CD1c-positive myeloid dendritic cell (primary cell): ENCODE results near the gene CNTNAP4.

Experiments used
- DNase-seq: peaks from one replicate; pipeline ENCODE4 v3.0.0-alpha.2; 2016; ENCODE audit errors: extremely low spot score

CNTNAP4 gene

GRCh38 chr16:76583945-76584344 lies 306.7 kb downstream of the CNTNAP4 start:
- DNase-seq, result no peak

DNA sequence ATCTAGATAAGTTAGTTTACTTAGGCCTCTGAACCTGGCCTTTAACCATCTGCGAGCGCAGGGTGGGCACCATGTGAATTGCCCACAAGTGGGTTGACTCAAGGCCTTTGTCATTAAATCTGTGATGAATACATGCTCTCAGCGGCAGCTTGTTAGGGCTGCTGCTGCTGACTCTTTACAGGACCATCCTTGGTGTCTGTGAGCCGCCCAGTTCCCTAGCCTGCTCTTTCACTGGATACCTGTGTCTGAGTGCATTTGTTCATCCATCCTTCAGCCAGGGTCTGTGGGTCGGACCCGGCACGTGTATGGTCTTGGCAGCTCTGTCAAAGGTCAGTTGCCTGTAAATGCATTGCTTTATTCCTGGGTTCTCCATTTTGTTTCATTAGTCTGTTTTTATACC lies 321.3 kb downstream of the CNTNAP4 start:
- no peak for DNase-seq

GRCh38 chr16:76607317-76607716 lies 330.1 kb downstream of the CNTNAP4 start:
- no peak for DNase-seq
